GM18517 (cell line): ENCODE results near the gene CDH4.

Source experiments
- ATAC-seq: cut with Tn5 transposase; IDR thresholded peaks from one replicate; pipeline ENCODE4 v1.9.1; 2021; ENCODE audit warnings: mild to moderate bottlenecking, moderate library complexity; ENCODE audit not compliant: unreplicated experiment

CDH4 gene

DNA sequence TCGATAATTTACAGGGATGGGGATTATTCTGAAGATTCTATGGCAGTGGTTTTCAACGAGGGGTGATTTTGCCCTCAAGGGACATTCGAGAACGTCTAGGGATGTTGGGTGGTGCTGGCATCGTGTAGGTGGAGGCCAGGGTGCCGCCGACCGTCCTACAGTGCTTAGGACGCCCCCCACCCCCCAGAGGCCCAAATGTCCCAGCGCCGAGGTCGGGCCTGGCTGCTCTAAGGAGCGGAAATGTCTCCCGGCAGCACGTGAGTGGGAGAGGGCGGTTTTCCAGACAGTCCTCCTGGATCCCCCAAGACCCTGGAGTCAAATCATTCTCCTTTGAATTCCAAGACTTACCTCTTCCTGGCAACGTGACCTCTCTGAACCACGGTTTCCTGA lies 101.9 kb downstream of the CDH4 start:
- ATAC-seq, result no peak

DNA sequence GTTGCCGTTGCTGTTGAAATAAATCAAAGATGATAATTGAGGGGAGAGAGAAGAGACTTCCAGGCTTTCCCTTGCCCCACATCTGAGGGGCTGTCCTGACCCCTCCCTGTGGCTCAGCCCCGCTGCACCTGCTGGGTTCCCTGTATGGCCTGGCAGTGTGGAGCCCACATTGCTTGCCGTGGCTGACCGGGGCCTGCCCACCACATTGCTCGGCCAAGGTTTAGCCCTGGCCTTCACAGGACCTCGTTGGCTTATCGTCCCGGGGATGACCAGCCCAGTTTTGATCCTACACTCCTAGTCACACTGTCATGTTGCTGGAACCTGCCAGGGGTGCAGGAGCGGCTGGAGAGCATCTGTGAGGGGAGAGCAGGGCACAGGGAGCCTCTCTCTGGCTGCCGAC lies 102.4 kb downstream of the CDH4 start:
- no peak for ATAC-seq

DNA sequence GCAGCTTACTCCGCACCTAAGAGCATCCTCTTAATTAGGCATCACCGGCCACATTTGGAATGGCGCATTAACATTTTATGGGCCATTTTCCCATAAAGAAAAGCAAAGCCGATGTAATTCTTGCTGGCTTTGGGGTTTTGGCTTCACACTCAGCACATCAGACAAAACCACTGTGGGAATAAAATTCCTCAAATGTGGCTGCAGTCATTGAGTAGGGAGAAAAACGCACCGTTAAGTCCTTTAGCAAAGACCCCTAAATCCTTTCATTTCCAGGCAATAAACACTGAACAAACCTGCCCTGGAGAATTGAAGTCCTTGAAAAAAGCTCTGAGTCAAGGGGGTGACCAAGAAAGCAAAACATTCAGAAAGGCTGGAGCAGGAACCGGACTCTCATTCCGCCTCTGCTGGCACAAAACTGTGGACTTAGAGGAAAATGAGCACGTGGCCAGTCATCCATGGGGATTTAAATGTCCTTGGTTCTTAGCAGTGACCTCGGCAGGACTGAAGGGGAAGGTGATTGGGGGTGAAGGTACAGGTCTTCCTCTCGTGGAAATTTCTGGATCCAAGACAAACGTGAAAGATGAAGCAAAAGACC lies 102.9 kb downstream of the CDH4 start:
- ATAC-seq, result no peak

DNA sequence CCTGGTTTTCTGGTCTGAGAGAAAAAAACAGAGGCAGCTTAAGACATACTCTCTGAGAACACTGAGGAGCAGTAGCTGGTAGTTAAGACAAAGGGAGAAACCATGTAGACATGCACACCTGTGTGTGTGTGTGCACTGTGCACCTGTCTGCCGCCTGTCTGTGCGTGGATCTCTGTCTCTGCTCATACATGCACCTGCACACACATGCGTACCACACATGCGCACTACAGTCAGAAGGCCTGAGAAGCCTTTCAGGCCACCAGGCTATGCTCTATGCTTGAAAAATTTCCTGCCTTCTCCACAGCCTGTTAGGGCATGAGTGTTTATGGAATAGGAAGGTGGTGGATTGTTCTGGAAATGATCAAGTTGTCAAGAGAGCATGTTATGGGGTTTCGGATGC lies 103.5 kb downstream of the CDH4 start:
- ATAC-seq, result no peak

DNA sequence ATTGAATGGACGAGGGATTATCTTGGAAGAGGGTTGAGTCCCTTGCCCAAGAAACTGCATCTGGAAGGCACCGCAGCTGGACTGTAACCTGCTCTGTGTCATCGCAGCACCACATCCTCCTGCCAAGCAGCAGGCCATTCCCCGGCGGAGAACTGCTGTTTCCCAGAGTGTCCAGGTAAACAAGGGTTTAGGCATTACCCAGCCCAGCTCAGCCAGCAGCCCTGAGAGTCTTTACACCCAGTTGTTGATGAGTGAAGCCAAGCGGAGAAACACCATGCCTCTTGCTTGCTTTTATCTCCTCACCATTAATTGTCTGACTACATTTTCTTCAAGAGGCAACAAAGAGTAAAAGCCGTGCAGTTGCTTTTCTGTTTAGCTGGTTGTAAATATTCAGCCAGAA lies 104.1 kb downstream of the CDH4 start:
- ATAC-seq, result no peak

DNA sequence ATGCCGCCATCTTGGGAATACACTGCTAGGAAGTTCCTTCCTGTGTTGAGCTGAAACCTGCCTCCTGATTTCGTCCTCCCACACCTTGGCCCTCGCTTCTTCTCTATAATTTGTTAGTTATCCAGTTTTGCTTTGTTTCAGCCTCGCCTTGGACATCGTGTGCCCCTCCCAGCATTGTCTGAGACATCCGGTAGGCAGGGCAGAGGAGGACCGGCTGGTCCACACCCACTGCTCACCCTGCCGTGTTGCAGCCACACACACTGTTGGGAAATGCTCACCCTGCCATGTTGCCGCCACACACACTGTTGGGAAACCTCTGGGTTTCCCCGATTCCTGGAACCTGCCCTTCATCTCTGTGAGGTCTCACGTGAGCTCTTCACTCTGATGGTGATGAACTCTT lies 105.1 kb downstream of the CDH4 start:
- ATAC-seq, result no peak

DNA sequence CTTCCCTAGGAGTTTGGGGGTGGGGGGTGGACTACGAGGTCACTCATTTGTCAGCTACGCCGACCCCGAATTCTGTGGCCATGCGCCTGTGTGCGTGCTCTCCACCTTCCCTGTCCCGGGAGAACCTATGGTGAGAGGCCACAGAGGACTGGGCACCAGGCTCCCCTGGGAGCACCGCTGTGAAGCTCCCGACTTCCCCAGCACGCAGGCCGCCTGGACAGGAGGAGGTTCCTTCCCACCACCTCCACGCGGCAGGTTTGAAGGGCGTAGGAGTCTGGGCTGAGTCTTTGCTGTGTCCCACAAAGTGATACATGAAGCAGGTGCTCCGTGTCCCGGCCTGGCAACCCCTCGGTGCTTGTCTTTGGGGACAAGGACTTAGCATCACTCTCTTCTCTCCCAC lies 107.2 kb downstream of the CDH4 start:
- ATAC-seq, result no peak

DNA sequence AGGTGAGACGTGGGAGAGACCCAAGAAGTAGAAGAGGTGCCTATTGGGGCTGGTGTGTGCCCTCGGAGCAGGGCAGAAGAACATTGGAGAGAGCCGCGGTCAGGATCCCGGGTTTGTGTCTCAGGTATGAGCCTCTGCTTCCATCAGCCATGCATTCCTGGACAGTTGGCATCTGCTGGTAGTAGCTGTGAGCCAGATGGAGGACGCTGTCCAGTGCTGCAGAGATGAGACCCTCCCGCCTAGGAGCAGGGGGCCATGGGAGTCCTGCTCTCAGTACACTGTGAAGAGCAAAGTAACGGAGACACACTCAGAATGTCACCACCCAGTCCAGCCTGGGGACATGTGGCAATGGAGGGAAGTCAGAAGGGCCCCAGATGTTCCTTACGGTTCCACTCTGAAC lies 108.2 kb downstream of the CDH4 start:
- no peak for ATAC-seq

DNA sequence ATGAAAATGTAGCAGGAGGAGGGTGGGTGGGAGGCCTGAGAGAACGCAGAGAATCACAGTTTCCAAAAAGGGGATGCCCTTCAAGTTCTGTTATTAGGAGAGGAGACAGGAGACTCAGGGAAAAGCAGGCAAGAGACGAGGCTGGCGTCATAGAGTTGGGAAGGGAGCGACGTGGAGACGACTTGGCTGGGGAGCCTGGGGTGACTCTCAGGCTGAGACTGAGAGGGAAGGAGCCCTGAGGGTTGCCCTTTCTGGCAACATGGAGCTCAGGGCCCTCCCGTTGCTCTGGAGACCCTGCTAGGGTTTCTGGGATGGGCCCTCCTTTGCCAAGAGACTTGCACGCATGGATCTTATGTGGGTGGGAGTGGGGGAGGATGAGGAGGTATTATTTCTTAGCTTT lies 108.9 kb downstream of the CDH4 start:
- no peak for ATAC-seq

DNA sequence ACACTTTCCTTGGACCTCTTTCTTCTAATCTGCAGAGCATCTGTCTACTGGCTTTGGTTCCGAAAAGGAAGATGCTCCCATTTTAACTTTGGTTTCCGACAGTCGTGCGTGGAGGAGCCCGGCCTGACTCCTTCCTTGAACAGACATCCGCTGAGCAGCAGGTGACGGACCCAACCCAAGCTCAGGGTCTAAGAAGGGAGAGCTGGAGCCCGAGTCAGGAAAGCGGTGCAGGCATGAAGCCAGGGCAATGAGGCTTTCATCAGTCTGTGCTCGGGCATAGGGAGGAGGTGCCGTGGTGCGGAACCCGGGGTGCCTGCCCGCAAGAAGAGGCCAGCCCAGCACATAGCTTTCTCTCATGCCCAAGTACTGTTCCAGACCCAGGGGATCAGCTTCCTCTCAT lies 109.4 kb downstream of the CDH4 start:
- ATAC-seq, result no peak

DNA sequence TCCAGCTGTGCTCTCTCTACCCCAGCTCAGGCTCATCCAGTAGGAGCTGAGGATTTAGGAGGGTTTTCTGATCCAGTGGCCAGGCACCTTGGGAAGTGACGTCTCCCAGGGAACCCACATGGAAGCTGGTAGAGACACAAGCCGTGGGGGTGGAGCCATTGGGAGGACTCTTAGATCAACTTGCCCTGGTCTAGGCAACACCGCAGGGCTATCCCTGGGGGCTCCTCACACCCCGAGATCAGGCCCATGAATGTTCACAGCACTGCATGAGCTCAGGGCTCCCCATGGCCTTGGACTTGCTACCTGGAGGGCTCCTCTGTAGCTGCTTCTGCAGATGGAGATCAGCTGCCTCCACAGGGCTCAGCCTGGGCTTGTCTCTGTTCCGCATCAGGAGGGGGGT lies 112.1 kb downstream of the CDH4 start:
- ATAC-seq, result no peak

DNA sequence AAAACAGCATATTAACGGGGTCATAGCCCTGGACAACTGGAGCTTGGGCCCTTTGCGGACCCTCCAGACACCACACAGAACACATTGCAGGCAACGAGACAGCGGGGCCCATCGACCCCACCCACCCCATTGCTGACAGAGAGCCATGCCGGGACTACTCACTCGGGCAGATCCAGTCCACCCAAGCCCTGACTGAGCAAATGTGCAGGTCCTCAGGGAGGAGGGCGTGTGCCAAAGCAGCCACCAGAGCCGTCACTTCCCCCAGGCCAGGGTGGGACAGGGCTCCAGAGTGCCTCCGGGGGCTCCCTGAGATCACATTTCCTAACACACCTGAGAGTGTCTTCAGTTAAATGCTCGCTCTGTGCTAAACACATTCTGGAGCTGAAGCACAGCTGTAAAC lies 114.9 kb downstream of the CDH4 start:
- ATAC-seq, result no peak

DNA sequence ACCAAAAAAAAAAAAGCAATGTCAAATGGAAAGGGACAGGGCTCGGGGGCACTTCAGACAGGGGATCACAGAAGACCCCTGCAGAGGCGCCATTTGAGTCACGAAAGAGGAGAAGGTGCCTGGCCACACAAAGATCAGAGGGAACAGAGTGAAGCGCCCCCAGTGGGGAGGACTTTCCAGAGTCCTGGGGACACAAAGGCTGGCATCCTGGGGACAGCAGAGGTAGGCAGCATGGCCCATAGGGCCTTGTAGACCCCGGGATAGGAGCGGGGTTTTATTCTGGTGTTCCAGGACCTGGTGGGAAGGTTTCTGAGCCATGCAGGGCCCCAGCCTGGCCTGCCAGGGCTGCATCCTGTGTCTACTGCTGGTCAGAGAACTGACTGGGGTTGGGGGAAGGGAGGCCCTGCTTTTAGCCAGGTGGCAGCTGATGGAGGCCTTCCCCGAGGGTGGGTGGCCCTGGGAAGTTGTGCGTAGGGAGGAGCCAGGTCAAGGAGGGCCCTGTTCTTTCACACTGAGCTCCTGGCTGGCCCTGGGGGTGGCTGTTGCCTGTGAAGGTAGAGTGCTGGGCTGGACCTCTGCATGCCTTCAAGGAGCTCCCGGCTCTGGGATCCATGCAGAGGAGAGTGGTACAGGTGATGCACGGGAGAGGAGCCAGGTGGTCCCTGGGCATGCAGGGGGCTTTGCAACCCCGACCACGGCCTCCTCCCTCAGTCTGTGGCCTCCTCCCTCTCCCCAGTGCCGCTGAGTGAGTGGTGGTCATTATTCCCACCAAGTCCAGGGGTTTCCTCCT lies 117.9 kb downstream of the CDH4 start:
- ATAC-seq, result no peak

DNA sequence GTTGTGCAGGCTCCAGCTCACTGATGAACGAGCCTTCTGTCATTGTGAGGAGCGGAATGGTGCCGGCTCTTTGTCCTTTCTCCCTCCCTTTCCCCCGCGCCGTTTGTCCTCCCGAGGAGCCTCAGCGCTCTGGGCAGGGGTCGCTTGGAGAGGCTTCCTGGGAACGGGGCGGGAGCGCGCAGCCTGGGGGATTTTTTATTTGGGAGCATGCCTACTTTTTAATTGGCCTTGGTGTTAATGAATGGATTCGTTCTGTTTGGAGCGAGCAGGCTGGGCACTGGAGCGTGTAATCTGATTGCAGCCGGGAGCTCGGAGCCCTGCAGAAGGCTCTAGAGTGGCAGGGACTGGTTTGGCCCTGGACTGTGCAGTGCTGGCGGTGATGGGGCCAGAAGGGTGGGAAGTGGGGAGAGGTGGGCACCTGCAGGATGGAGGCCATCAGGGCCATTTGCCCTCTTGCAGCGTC lies 118.8 kb downstream of the CDH4 start:
- no peak for ATAC-seq

DNA sequence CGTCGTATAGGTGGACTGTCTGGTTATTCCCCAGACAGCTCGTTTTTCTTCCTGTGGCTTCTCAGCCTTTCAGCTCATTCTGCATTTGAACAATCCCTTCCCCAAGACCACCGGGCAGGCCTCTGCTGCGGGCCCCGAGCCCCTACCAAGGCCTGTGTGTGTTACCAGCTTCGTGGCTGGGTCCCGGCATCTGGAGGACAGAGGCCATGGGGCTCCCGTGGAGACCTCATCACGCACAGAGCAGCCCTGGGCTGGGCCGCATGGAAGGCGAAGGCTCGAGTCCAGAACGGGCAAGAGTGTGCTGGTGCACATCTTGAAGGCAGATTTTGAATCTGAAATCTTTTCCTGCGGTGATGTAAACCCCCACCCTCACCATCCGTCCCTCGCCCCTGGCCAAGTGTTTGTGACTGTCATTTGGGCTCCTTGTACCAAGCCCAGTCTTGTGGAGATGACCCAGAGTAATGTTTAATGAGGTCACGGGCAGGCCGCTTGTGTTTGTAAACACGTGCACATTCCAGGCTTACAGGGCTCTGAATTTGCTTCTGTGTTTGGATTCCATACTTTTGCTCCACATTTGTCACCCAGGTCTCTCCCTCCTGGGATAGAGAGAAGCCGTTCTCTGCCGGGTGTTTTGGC lies 119.6 kb downstream of the CDH4 start:
- ATAC-seq, result no peak

DNA sequence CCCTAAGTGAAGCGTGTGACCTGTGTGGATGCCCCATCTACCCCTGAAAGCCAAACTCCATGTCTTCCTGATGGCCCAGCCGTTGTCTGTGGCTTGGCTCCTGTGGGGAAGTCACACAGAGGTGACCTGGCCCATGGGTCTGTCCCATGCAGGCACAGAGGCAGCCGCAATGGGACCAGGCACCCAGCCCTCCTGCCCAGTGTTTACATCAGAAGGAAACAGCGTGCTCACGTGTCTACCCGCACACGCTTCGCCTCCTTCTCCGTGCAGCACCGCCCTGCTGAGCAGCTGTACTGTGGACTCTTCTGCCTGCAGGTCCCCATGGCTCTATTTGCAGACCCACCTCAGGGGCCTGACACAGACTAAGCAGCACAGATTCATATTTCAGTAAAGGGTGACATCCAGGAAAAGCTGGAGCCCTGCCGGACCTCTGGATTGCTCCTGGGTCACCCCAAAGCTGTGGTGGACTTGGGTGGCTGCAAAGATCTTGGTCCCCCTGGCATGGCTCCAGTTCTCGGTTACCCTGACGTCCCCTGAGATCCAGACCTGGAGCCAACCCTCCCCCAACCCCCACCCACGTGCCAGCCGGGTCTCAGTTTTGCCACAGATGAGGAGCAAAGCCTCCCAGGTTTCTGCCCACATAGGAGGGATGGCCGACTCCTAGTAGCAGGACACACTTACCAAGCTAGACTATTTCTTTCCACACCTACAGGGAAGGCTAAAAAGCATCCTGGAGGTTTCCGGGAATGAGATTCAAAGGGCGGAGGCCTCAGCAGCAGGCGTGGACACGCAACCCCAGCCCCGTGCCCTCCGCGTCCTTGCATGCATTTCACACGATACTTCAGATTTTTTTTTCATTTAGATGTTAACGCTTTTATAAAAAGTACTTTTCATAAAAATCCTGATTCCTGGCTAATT lies 120.3 kb downstream of the CDH4 start:
- ATAC-seq, result no peak

DNA sequence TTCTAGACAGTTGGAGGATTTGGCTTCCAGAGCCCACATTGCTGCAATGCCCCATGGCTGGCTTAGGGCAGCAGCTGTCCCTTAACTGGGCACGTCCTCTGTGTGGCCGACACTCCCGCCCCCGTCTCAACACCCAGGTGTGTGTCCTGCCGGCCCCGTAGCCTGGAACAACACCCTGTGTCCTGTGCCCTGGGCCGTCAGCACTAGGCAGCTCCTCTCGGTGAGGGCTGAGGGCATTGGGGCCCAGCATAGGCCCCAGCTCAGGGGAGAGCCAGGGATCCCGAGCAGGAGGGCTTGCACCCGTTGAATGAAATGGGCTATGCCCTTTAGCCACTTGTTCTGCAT lies 121.0 kb downstream of the CDH4 start:
- ATAC-seq, result no peak

DNA sequence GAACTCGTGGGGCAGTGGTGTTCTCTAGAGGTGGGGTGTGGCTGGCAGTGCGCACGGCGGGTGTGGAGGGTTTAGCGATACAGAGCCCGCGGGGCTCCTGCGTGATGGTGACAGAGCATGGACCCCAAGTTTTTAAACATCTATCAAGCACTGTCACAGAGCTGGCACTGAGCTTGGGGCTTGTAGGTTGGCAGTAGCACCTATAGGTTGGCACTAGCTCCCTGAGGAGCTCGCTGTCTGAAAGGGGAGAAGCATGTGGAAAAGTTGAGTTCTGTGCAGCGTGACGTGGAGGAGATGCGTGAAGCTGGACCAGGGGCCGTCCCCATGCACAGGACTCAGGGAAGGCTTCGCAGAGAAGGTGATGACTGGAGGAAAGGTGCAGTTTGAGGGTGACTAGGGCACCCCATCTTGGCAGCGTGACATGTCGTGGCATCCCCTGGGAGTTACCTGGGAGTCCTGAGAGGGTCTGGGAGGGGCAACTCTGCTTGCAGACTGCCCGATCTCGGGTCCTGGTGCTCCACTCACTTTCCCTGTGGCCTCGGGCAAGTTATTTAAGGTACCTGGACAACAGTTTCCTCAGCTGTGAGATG lies 122.0 kb downstream of the CDH4 start:
- no peak for ATAC-seq

DNA sequence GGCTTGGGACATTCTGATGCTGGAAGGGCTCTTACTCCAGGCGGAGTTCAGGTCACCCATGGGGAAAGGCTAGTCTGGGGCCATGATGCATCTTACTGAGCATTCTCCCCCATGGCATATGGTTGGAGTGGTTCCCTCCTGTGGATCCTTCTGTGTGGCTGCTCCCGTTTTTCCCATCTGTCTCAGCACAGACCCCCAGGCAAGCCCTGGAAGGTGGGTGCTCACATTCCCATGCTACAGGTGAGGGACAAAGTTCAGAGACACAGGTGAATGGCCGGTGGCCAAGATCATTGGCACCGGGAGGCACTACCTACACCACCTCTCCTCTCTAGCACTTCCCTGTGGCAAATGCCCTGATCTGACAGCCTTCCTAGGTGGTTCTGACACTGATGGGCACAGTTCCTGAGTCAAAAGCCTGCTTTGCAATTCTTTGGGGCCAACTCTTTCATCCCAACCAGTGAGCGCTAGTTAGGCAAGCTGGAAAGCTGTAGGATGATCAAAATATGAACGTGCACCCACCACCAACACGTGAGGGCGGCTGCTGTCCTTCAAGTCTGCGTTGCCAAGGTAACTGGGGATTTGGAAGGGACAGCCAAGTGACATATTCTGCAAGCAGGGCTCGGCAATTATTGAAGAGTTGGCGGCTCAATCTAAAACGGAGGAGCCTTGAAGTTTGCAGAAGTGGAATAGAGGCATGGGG lies 124.6 kb downstream of the CDH4 start:
- no peak for ATAC-seq

DNA sequence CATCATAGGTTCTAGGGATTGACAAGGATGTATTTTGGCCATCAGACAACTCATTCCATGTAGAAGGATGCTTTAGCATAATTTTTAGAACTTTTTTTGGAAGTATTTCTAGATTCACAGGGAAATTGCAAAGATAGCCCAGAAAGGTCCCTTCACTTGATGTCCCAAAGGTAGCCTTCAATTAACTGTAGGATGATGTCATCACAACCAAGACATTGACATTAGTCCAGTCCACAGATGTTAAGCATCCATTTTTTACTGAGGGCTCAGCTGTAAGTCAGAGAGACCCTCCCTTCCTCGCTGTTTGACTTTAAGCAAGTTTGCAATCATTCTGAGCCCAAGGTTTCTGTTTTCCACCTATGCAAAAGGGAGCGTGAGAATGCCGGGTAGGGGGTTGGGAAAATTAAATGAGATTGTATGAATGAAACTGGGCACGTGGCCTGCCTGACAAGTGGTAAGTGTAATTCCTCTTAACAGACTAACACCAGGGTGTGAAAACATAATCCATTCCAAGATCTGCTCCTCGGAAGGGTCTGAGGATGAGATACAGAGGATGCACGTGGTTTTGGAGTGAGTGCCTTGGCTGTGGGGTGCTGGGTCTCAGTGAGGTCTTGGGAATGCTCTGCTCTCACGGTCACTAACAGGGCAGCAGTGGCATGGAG lies 126.8 kb downstream of the CDH4 start:
- no peak for ATAC-seq
